ENCODE data around the gene VPS18.
"Not testable (repeated sequence)": the region's sequence is repeated elsewhere in the genome, so short reads cannot be mapped to it uniquely, and the experiment has no call there.

The VPS18 gene

GRCh38 chr15:40893733-40894680 is at the start of gene VPS18:
Gene VPS18 (plus strand): TSS chr15:40894450. CDS start chr15:40894769, 319 bp downstream.
- DNase-seq, result peak; percentile 94 to 98 (median 98)

- peak in 4 of 6 experiments; percentile 5 to 63 (median 32) for DNase-seq
These were observed 49.6 kb upstream of the VPS18 start for GRCh38 chr15:40844696-40845030.

- DNase-seq, result no peak
These were observed 49.2 kb upstream of the VPS18 start for GRCh38 chr15:40845036-40845435.

GRCh38 chr15:40845511-40846284 is 48.6 kb upstream of the VPS18 start:
- DNase-seq, result no peak

GRCh38 chr15:40846841-40847222 is 47.4 kb upstream of the VPS18 start:
- DNase-seq, result no peak

- no peak for DNase-seq
These were observed 46.9 kb upstream of the VPS18 start for GRCh38 chr15:40847223-40847961.

GRCh38 chr15:40850576-40851112 is 43.6 kb upstream of the VPS18 start:
- DNase-seq, result no peak

GRCh38 chr15:40852529-40852928 is 41.7 kb upstream of the VPS18 start:
- DNase-seq, result no peak

GRCh38 chr15:40853241-40853890 is 40.9 kb upstream of the VPS18 start:
- no peak for DNase-seq

- no peak for DNase-seq
These were observed 40.1 kb upstream of the VPS18 start for GRCh38 chr15:40854161-40854560.

GRCh38 chr15:40855706-40856234 is 38.5 kb upstream of the VPS18 start:
- no peak for DNase-seq

GRCh38 chr15:40856746-40857145 is 37.5 kb upstream of the VPS18 start:
- no peak for DNase-seq

GRCh38 chr15:40857601-40858341 is 36.5 kb upstream of the VPS18 start:
- DNase-seq, result peak; percentile 51 to 83 (median 71)

GRCh38 chr15:40858706-40859105 is 35.5 kb upstream of the VPS18 start:
- DNase-seq, result no peak

GRCh38 chr15:40859206-40859851 is 34.9 kb upstream of the VPS18 start:
- peak; percentile 54 to 83 (median 68) for DNase-seq

GRCh38 chr15:40861147-40861546 is 33.1 kb upstream of the VPS18 start:
- DNase-seq, result not testable (repeated sequence)

GRCh38 chr15:40863660-40864270 is 30.5 kb upstream of the VPS18 start:
- no peak for DNase-seq

- DNase-seq, result no peak
These were observed 27.1 kb upstream of the VPS18 start for GRCh38 chr15:40867199-40867598.

GRCh38 chr15:40869686-40870085 is 24.6 kb upstream of the VPS18 start:
- DNase-seq, result no peak

- no peak for DNase-seq
These were observed 23.5 kb upstream of the VPS18 start for GRCh38 chr15:40870716-40871115.

Measured in stimulated activated naive CD4-positive, alpha-beta T cell (primary cell).